ENCODE data around the gene ALOX5AP.
A peak's percentile ranks its signal among the peaks of the same experiment; 100 is the strongest.

The ALOX5AP gene

GRCh38 chr13:30739761-30740642 lies 4.7 kb downstream of the ALOX5AP start:
- TF ChIP-seq ISL1 (CRISPR knock-in tag; IDR thresholded peaks at IDR 0.05) = peak; percentile 34
- no peak for TF ChIP-seq PPARA (CRISPR knock-in tag; IDR thresholded peaks at IDR 0.05; ENCODE audit: borderline replicate concordance)
- no peak for TF ChIP-seq ZFP30 (CRISPR knock-in tag; IDR thresholded peaks at IDR 0.05)
- peak; percentile 42 for ATAC-seq

- no peak for TF ChIP-seq ZNF70 (CRISPR knock-in tag; IDR thresholded peaks at IDR 0.05)
- TF ChIP-seq CSDC2 (CRISPR knock-in tag; IDR thresholded peaks at IDR 0.05) = no peak
- no peak for TF ChIP-seq ZC3H10 (CRISPR knock-in tag; IDR thresholded peaks at IDR 0.05)
- no peak for TF ChIP-seq GLIS3 (CRISPR knock-in tag; IDR thresholded peaks at IDR 0.05)
- no peak for TF ChIP-seq ARNTL (CRISPR knock-in tag; IDR thresholded peaks at IDR 0.05; ENCODE audit: borderline replicate concordance, low read depth)
- no peak for TF ChIP-seq TOX (CRISPR knock-in tag; IDR thresholded peaks at IDR 0.05; ENCODE audit: borderline replicate concordance)
- TF ChIP-seq ISL1 (CRISPR knock-in tag; IDR thresholded peaks at IDR 0.05) = no peak
- no peak for TF ChIP-seq PPARA (CRISPR knock-in tag; IDR thresholded peaks at IDR 0.05; ENCODE audit: borderline replicate concordance)
- no peak for TF ChIP-seq SNAI2 (CRISPR knock-in tag; IDR thresholded peaks at IDR 0.05)
- TF ChIP-seq BACH2 (CRISPR knock-in tag; IDR thresholded peaks at IDR 0.05; ENCODE audit: borderline replicate concordance) = no peak
- no peak for TF ChIP-seq CREB5 (CRISPR knock-in tag; IDR thresholded peaks at IDR 0.05; ENCODE audit: low read depth)
- ATAC-seq = no peak
These were observed 7.6 kb downstream of the ALOX5AP start for GRCh38 chr13:30742901-30743300.

GRCh38 chr13:30743319-30744055 lies 8.1 kb downstream of the ALOX5AP start:
- peak; percentile 91 for ATAC-seq
- peak; percentile 93 for TF ChIP-seq CSDC2 (CRISPR knock-in tag; IDR thresholded peaks at IDR 0.05)
- TF ChIP-seq ISL1 (CRISPR knock-in tag; IDR thresholded peaks at IDR 0.05) = peak; percentile 81
- TF ChIP-seq CSRNP3 (CRISPR knock-in tag; IDR thresholded peaks at IDR 0.05) = no peak
- no peak for TF ChIP-seq CREB5 (CRISPR knock-in tag; IDR thresholded peaks at IDR 0.05; ENCODE audit: low read depth)
- TF ChIP-seq ZC3H10 (CRISPR knock-in tag; IDR thresholded peaks at IDR 0.05) = no peak
- peak; percentile 58 for TF ChIP-seq TOX (CRISPR knock-in tag; IDR thresholded peaks at IDR 0.05; ENCODE audit: borderline replicate concordance)
- no peak for TF ChIP-seq ZNF8 (CRISPR knock-in tag; IDR thresholded peaks at IDR 0.05)
- TF ChIP-seq PATZ1 (CRISPR knock-in tag; IDR thresholded peaks at IDR 0.05; ENCODE audit: borderline replicate concordance) = peak; percentile 92
- TF ChIP-seq ARNTL (CRISPR knock-in tag; IDR thresholded peaks at IDR 0.05; ENCODE audit: borderline replicate concordance, low read depth) = no peak
- no peak for TF ChIP-seq RARB (CRISPR knock-in tag; IDR thresholded peaks at IDR 0.05)
- TF ChIP-seq ZFP3 (CRISPR knock-in tag; IDR thresholded peaks at IDR 0.05) = peak; percentile 50; the same call in 1 of the 2 replicates
- TF ChIP-seq OSR1 (CRISPR knock-in tag; IDR thresholded peaks at IDR 0.05) = no peak
- no peak for TF ChIP-seq TSHZ2 (CRISPR knock-in tag; IDR thresholded peaks at IDR 0.05)

Data from SK-N-SH treated with all-trans-retinoic acid at 6 μM for 48 hours (cell line).